Heart left ventricle (tissue), 13 donors: Measurements from ENCODE around the gene GRAMD1B.

Experiments used
- POLR2A ChIP-seq, 2 donors: fragments of 450-650 bp; IDR thresholded peaks; one replicate each; pipeline ENCODE4 v1.6.1; 2017; ENCODE audit warnings: antibody characterized with exemption in 2 of 2, mild to moderate bottlenecking in 2 of 2, moderate library complexity in 2 of 2
- TF ChIP-seq, protein P1 (sequence below), 12 donors: fragments of 200-600 bp; sonication (generic) in 4 of 12; IDR thresholded peaks; one replicate each; pipeline versions ENCODE4 v1.5.0 to v1.8.0; 2018 to 2022; ENCODE audit warnings: antibody characterized with exemption in 12 of 12, mild to moderate bottlenecking in 5 of 12
- donor health status: ischemic (EF 13 %, LVEDD 7.1; RV severe dilation, severe dysfunction).
- donor health status: DM: no; HTN: yes; CAD: no.
- donor health status: DM: no; HTN: no; CAD: no.
- donor health status: ischemic (EF 25% LVEDD 6.9; RV normal size, moderate dysfunction).
- donor health status: ischemic (EF 25% LVEDD 5.7; RV mildly dilated, moderate dysfunction).
- donor health status: ischemic (EF 35%, LVEDD 5.7; RV mildly dilated, moderate dysfunction).
- donor health status: nonischemic (EF 11% LVEDD 7.7; RV severe dilation, severe dysfunction).
- donor health status: DM: yes; HTN: yes; CAD: no.
- donor health status: PGD.
- donor health status: ischemic (EF 29% LVEDD 5.4; RV normal size, mild dysfunction).
- donor health status: nonischemic (EF 23%, LVEDD 6.1; RV moderate dilation, normal function).

DNA sequence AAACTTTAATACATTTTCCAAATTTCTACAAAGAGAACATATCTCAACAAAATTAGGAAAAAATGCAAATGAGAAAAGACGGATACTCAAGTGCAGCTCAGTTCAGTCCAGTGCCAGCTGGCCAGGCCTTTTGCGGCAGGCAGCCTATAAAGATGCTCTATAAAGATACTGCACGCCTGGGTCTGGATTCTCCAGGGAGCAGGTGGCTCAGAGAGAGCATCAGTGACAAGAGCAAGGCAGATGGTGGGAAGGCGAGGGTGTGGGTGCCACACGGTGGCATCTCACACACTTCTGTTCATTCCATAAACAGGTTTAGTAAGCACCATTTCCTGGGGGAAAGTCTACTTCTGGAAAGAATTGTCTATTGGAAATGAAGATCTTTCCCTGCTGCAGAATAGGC is 242.5 kb downstream of the GRAMD1B start:
- TF ChIP-seq, protein P1, sequence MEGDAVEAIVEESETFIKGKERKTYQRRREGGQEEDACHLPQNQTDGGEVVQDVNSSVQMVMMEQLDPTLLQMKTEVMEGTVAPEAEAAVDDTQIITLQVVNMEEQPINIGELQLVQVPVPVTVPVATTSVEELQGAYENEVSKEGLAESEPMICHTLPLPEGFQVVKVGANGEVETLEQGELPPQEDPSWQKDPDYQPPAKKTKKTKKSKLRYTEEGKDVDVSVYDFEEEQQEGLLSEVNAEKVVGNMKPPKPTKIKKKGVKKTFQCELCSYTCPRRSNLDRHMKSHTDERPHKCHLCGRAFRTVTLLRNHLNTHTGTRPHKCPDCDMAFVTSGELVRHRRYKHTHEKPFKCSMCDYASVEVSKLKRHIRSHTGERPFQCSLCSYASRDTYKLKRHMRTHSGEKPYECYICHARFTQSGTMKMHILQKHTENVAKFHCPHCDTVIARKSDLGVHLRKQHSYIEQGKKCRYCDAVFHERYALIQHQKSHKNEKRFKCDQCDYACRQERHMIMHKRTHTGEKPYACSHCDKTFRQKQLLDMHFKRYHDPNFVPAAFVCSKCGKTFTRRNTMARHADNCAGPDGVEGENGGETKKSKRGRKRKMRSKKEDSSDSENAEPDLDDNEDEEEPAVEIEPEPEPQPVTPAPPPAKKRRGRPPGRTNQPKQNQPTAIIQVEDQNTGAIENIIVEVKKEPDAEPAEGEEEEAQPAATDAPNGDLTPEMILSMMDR (IDR thresholded peaks at IDR 0.05) = no peak
- TF ChIP-seq POLR2A (IDR thresholded peaks at IDR 0.05) = no peak
